Neuron (in vitro differentiated cells): ENCODE data around the gene ANKRD39.
"Not testable (repeated sequence)": the region's sequence is repeated elsewhere in the genome, so short reads cannot be mapped to it uniquely, and the experiment has no call there.

ENCODE experiments used
- H2AFZ ChIP-seq: one replicate; pipeline ENCODE4 v1.6.1; 2013; ENCODE audit warnings: low read depth, mild to moderate bottlenecking, inconsistent platforms, low read length, moderate library complexity
- H3K27me3 ChIP-seq: one replicate; pipeline ENCODE4 v1.6.1; 2013; ENCODE audit warnings: low read length; ENCODE audit not compliant: insufficient read depth
- H3K36me3 ChIP-seq: one replicate; pipeline ENCODE4 v1.6.1; 2013; ENCODE audit warnings: low read length; ENCODE audit not compliant: insufficient read depth
- H3K4me1 ChIP-seq: one replicate; pipeline ENCODE4 v1.6.1; 2013; ENCODE audit warnings: low read length; ENCODE audit not compliant: insufficient read depth
- H3K4me3 ChIP-seq: 2 replicates; pipeline ENCODE4 v1.5.1; 2013; ENCODE audit warnings: mild to moderate bottlenecking, low read length, moderate library complexity
- H3K9me3 ChIP-seq: one replicate; pipeline ENCODE4 v1.6.1; 2013; ENCODE audit warnings: low read length

Gene ANKRD39

DNA sequence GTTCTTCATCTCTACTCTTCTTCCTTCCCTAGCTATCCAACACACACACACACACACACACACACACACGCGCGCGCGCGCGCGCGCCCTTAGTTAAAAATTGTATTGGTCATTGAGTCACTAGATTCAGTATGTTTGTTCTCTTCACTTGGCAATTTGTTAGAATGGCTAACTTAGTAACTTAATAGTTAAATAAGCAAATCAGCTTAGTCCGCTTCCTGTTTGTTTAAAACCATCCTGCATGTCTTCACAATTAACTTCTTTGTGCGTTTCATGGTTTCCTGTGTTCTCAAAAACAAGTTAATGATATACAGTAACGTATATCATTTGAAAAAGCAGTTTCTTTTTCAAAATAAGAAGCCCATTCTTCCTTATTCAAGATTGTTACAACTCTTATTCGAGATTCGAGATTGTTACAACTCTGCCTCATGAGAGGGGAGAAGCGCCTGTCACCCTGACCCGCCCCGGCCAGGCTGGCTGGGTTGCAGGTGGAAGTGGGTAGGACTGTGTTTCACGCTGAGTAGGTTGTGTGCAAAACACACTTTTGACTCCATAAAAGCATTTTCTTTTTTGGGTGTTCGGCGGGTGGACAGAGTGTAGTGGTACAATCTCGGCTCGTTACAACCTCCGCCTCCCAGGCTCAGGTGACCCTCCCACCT is 51.2 kb downstream of the ANKRD39 start:
- Histone ChIP-seq H3K4me1 (no peaks in the 10 kb centered on the region), H3K4me3 (no peak overlapping the region), H3K27me3 (no peaks in the 10 kb centered on the region), H3K36me3 (peaks cover 17% of the 10 kb centered on the region), H3K9me3 (no peaks in the 10 kb centered on the region), H2AFZ (no peak overlapping the region)

DNA sequence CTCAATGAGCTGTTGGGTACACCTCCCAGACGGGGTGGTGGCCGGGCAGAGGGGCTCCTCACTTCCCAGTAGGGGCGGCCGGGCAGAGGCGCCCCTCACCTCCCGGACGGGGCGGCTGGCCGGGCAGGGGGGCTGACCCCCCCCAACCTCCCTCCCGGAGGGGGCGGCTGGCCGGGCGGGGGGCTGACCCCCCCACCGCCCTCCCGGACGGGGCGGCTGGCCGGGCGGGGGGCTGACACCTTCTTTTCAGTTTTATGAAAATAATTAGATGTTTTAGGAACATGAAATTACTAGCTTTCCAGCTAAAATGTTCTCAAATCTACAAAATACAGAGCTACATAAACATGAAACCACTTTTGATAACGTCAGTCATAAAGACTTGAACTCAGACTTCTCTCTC is 51.9 kb downstream of the ANKRD39 start:
- not testable (repeated sequence) for H3K4me1 ChIP-seq, H2AFZ ChIP-seq, H3K9me3 ChIP-seq, H3K4me3 ChIP-seq, H3K27me3 ChIP-seq
- peaks cover 17% of the 10 kb centered on the region for H3K36me3 ChIP-seq

DNA sequence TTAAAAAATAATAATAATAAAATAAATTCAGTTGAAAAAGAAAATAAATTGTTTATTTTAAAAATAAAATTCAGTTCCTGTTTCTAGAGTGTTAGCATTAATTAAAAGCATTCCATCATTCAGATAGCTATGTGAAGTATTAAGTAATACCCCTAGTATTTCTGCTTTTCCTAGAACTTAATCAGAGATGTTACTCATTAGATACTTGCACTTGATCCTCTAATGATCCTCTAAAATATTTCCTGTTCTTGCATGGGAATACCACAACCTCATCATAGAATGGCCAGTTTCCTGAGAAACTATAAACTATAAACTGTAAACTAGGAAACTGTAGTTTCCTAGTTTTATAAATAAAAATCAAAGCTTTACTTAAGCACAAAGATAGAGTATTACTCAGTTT is 52.8 kb downstream of the ANKRD39 start:
- Histone ChIP-seq H3K4me1 (no peaks in the 10 kb centered on the region), H3K27me3 (no peaks in the 10 kb centered on the region), H2AFZ (no peak overlapping the region), H3K4me3 (no peak overlapping the region), H3K9me3 (no peaks in the 10 kb centered on the region), H3K36me3 (peaks cover 12% of the 10 kb centered on the region)

DNA sequence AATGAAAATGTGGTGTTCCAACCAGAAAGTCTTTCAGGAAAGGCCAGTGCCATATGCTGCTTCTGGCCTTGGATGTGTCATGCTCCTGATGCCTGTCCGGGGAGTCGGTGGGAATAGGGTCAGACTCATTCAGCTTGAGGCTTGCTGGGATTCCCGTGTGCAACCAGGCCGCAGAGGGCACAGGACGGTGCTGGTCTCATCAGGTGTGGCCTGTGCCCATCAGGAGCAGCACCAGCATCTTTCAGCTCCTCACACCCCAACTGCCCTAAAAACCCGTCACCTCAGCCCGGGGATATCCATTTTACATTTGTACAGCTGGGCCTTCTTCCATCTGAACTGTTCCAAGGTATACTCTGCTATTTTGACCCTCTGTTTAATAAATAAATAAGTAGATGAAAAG is 55.1 kb downstream of the ANKRD39 start:
- Histone ChIP-seq H3K4me1 (no peaks in the 10 kb centered on the region), H2AFZ (no peak overlapping the region), H3K36me3 (peaks cover 7% of the 10 kb centered on the region), H3K9me3 (no peaks in the 10 kb centered on the region), H3K27me3 (no peaks in the 10 kb centered on the region), H3K4me3 (no peak overlapping the region)

DNA sequence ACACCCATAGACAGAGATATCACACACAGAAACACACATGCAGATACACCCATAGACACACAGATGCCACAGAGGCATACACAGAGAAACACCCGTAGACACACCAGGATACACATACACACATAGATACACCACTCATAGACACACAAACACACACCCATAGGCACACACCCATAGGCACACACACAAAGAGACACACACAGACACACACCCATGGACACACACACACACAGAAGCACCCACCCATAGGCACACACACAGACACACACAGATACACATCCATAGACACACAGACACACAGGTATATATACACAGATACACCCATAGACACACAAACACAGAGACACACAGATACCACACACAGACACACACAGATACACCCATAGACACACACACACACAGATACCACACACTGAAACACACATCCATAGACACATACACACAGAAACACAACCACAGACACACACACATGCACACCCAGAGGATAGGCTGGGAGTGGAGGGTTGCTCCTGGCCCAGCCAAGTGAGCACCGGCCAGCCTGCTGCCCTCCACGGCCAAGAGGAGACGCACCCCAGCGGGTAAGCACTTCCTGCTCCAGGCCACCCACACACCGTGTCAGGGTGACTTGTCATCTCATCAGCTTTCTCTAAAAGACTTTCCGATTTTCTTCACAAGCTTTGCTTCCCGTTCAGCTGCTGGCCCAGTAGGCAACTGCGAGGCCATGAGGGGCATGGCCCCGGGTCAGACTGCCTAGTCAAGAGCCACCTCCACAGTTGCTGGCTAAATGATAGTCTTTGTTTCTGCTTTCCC is 55.8 kb downstream of the ANKRD39 start:
- Histone ChIP-seq H3K27me3 (no peaks in the 10 kb centered on the region), H3K4me1 (no peaks in the 10 kb centered on the region), H3K36me3 (peaks cover 7% of the 10 kb centered on the region), H2AFZ (no peak overlapping the region), H3K9me3 (no peaks in the 10 kb centered on the region), H3K4me3 (no peak overlapping the region)

DNA sequence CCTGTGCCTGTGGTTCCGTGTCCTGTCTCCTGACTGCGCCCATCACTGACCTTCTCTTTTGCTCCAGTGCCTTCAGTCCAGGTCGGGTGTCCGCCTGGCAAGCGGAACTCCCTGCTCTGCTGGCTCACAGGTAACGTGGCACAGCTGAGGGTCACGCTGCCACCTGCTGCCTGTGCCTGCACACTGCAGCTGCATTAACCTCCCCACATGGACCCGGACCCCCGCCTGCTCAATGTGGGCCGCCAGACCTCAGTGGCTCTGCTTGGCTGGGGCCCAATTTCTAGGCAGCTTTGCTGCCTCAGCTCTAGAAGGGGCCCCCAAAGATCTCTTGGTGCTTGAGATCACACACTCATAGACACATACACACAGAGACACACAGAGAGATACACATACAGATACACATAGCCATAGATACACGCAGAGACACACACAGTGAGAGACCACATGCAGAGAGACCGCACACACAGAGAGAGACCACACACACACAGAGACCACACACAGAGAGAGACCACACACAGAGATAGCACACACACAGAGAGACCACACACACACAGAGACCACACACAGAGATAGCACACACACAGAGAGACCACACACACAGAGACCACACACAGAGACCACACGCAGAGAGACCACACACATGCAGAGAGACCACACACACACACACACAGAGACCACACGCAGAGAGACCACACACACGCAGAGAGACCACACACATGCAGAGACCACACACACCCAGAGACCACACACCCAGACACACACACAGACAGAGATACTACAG is 56.6 kb downstream of the ANKRD39 start:
- H3K4me3 ChIP-seq = no peak overlapping the region
- no peaks in the 10 kb centered on the region for H3K27me3 ChIP-seq

DNA sequence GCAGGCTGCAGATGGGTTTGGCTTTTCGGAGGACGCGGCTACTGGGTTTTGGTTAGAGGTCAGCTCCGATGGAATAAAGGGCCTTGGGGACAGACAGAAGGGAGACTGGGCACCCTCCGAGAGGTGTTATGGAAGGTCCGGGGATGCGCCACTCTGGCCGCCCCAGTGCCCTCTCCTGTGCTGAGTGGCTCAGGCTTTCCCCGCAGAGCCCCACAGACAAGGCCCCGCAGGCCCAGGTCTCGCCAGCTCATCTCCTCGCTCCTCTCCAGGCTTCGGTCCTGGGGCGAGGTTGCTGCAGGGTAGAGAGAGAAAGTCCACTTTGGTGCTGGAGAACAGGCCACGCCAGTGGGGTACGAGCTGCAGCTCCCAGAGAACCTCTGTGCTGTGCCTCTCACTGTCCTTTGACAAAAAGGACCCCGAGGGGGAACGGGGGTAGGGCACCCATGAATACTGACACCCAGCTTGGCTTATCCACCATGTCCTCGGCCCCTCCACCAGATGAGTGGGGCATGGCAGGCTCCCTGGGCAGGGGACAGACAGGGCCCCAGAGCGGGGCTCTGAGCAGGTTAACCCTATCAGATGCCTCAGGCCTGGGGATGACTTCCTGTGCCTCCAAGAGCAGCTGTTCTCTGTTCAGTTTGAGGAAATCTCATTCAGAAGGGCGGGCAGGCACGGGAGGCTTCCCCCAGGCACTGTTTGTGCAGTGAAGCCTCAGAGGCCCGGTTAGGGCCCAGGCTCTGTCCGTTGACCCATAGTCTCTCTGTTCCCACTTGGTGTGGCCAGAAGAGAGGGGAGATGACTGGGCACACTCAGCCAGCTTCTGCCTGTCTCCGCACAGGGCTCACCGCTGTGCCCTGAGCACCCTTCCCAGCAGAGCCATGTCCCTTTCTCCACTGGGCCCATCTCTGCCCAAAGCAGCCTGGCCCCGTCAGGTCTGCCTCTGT is 57.5 kb downstream of the ANKRD39 start:
- Histone ChIP-seq H3K27me3 (no peaks in the 10 kb centered on the region), H2AFZ (no peak overlapping the region), H3K4me1 (no peaks in the 10 kb centered on the region), H3K36me3 (peaks cover 7% of the 10 kb centered on the region), H3K9me3 (no peaks in the 10 kb centered on the region), H3K4me3 (no peak overlapping the region)

More for the DNA sequence above, 56.6 kb downstream of the ANKRD39 start:
- peaks cover 7% of the 10 kb centered on the region for H3K36me3 ChIP-seq
- H2AFZ ChIP-seq = no peak overlapping the region
- no peaks in the 10 kb centered on the region for H3K4me1 ChIP-seq
- H3K9me3 ChIP-seq = no peaks in the 10 kb centered on the region

DNA sequence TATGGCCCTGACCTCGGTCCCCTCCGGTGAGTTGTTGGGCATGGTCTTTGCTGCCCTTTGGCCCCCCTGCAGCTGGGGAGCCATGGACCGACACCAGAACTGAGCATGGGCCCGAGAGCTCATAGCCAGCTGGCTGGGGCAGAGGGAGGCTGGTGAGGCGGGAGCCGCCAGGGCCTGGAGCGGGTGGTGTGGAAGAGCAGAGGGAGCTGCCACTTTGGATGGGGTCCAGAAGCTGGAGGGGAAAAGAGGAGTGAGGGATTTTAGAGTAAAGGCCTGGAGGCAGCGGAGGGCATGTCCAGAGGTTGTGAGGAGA is 58.2 kb downstream of the ANKRD39 start:
- Histone ChIP-seq H3K9me3 (no peaks in the 10 kb centered on the region), H3K36me3 (peaks cover 7% of the 10 kb centered on the region), H2AFZ (no peak overlapping the region), H3K27me3 (no peaks in the 10 kb centered on the region), H3K4me3 (no peak overlapping the region), H3K4me1 (no peaks in the 10 kb centered on the region)

DNA sequence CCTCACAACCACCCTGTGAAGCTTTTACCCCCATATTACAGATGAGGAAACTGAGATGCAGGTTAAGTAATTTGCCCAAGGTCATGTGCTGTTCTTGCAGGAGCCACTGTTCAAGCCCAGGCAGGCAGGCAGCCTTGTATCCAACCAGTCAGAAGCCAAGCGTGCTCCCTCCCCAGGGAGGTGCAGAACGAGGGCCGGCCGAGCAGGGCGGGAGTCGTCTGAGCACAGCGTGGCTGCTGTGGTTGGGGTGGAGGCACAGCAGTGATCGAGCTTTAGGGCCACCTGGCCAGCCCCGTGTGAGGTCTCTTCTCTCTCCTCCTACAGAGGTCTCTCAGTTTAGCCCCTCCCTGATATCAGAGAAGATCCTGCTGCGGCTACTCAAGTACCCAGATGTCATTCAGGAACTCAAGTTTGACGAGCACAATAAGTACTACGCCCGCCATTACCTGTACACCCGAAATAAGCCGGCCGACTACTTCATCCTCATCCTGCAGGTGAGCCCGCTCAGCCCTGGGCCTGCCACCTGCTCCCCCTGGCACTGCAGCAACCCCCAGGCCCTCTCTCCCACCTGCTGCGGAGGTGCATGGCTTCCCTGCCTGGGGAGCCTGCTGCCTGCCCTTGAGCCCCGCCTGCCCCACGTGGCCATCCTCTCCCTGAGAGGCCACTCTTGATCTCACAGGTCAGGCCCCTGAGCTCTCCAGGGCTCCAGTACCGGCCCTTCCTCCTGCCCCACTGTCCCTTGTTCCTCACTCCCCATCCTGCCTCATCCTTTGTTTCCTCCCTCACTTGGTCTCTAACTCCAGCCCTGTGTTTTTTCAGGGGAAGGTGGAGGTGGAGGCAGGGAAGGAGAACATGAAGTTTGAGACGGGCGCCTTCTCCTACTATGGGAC is 58.8 kb downstream of the ANKRD39 start:
- Histone ChIP-seq H3K9me3 (peaks cover 4% of the 10 kb centered on the region), H3K36me3 (peaks cover 7% of the 10 kb centered on the region), H3K4me1 (no peaks in the 10 kb centered on the region), H3K4me3 (no peak overlapping the region), H2AFZ (no peak overlapping the region), H3K27me3 (no peaks in the 10 kb centered on the region)
